MCF 10A (cell line): ENCODE results near the gene ARHGAP42. TPM values are rescaled to one million over a fixed set of nuclear protein-coding genes. Genes with fewer than 3 reads are reported as not detected.

Source experiments
- BruUV-seq: library from RNA; stranded (reverse); fragments of 400-500 nt; replicated peaks from 2 replicates; lab custom pipeline; 2021; lab: Mats Ljungman, UMichigan
- CTCF ChIA-PET: fragments of 300-600 bp; sonication (Branson Sonifier 250); formaldehyde crosslinking; extraction: SDS; loops from one replicate; lab custom pipeline; 2021; ENCODE audit warnings: antibody characterized with exemption, inconsistent platforms; lab: Yijun Ruan, JAX
- POLR2A ChIA-PET: fragments of 300-600, 350-650 bp; sonication (Branson Sonifier 250); formaldehyde crosslinking; extraction: SDS; loops from one replicate; lab custom pipeline; 2020; ENCODE audit warnings: antibody characterized with exemption, inconsistent platforms; lab: Yijun Ruan, JAX
- DNase-seq: peaks from one replicate; pipeline ENCODE4 v3.0.0-alpha.2; 2018; ENCODE audit not compliant: unreplicated experiment
- H3K27ac Mint-ChIP-seq: one replicate; pipeline ENCODE4 v1.8.0; 2022; ENCODE audit warnings: mild to moderate bottlenecking, low read depth, mixed read lengths; ENCODE audit not compliant: unreplicated experiment
- H3K27me3 Mint-ChIP-seq: one replicate; pipeline ENCODE4 v1.8.0; 2022; ENCODE audit warnings: mixed read lengths; ENCODE audit not compliant: insufficient read depth, unreplicated experiment
- H3K36me3 Mint-ChIP-seq: one replicate; pipeline ENCODE4 v1.8.0; 2022; ENCODE audit warnings: mild to moderate bottlenecking, moderate library complexity, mixed read lengths; ENCODE audit not compliant: insufficient read depth, unreplicated experiment
- H3K4me1 Mint-ChIP-seq: one replicate; pipeline ENCODE4 v1.8.0; 2022; ENCODE audit warnings: mixed read lengths; ENCODE audit not compliant: insufficient read depth, unreplicated experiment
- H3K4me3 Mint-ChIP-seq: one replicate; pipeline ENCODE4 v1.8.0; 2022; ENCODE audit warnings: mild to moderate bottlenecking, moderate library complexity, mixed read lengths; ENCODE audit not compliant: unreplicated experiment
- H3K9me3 Mint-ChIP-seq: one replicate; pipeline ENCODE4 v1.8.0; 2022; ENCODE audit warnings: mixed read lengths; ENCODE audit not compliant: unreplicated experiment
- intact Hi-C: fragments of 100-400 bp; cut with micrococcal nuclease; formaldehyde crosslinking; loops from 2 replicates; pipeline ENCODE4 v1.14.1; 2022
- total RNA-seq: library from RNA; stranded (reverse); gene quantifications from 2 replicates; pipeline ENCODE4 v1.2.3, GENCODE V29; 2022
- TF ChIP-seq, protein P1 (sequence below): fragments of 200-600 bp; IDR thresholded peaks from one replicate; pipeline ENCODE4 v1.8.0; 2022; ENCODE audit warnings: antibody characterized with exemption, mild to moderate bottlenecking; ENCODE audit not compliant: unreplicated experiment

The ARHGAP42 gene
- total RNA-seq, 1 experiment from 2014 or later = 2.5 TPM

GRCh38 chr11:100903284-100903683, 216.2 kb downstream of the ARHGAP42 start:
- Mint-ChIP-seq H3K27me3 (no peaks in the 10 kb centered on the region), H3K36me3 (no peaks in the 10 kb centered on the region), H3K4me3 (no peak overlapping the region), H3K27ac (no peak overlapping the region), H3K4me1 (no peaks in the 10 kb centered on the region), H3K9me3 (no peaks in the 10 kb centered on the region)
- BruUV-seq = no TSS peak
- DNase-seq = no peak
- TF ChIP-seq, protein P1, sequence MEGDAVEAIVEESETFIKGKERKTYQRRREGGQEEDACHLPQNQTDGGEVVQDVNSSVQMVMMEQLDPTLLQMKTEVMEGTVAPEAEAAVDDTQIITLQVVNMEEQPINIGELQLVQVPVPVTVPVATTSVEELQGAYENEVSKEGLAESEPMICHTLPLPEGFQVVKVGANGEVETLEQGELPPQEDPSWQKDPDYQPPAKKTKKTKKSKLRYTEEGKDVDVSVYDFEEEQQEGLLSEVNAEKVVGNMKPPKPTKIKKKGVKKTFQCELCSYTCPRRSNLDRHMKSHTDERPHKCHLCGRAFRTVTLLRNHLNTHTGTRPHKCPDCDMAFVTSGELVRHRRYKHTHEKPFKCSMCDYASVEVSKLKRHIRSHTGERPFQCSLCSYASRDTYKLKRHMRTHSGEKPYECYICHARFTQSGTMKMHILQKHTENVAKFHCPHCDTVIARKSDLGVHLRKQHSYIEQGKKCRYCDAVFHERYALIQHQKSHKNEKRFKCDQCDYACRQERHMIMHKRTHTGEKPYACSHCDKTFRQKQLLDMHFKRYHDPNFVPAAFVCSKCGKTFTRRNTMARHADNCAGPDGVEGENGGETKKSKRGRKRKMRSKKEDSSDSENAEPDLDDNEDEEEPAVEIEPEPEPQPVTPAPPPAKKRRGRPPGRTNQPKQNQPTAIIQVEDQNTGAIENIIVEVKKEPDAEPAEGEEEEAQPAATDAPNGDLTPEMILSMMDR = no peak
- ChIA-PET POLR2A (interaction anchor here (1.3 kb wide), 1 partner anchor 326 kb away, joined by 3 read pairs; no protein-coding TSS in a partner anchor), CTCF (interaction anchor here (0.7 to 2.1 kb wide), 4 partner anchors 9 to 1728 kb away, joined by 3 to 5 read pairs (median 3); no protein-coding TSS in a partner anchor)
- intact Hi-C loops = no loop called here

DNA sequence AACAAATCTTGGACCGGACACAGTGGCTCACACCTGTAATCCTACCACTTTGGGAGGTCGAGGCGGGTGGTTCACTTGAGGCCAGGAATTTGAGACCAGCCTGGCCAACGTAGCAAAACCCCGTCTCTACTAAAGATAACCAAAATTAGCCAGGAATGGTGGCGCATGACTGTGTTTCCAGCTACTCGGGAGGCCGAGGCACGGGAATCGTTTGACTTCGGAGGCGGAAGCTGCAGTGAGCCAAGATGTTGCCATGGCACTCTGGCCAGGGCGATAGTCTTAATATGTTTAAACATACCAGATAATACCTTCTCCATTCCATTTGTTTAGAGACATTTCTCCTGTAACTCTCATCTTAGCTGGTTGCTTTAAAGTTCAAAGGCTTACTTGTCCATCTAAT, 218.6 kb downstream of the ARHGAP42 start:
- Mint-ChIP-seq H3K9me3 (no peaks in the 10 kb centered on the region), H3K36me3 (no peaks in the 10 kb centered on the region), H3K4me3 (no peak overlapping the region), H3K27me3 (no peaks in the 10 kb centered on the region), H3K27ac (no peak overlapping the region), H3K4me1 (no peaks in the 10 kb centered on the region)
- BruUV-seq = no TSS peak
- ChIA-PET POLR2A (no interaction called here), CTCF (interaction anchor here (0.7 to 1.2 kb wide), 2 partner anchors 20 to 329 kb away, joined by 3 read pairs; no protein-coding TSS in a partner anchor)
- DNase-seq = no peak
- intact Hi-C loops = no loop called here
- TF ChIP-seq, protein P1 = no peak

- no peak for DNase-seq
- H3K27me3 Mint-ChIP-seq = no peaks in the 10 kb centered on the region
- CTCF ChIA-PET = interaction anchor here (0.6 to 1.5 kb wide), 2 partner anchors 17 to 131 kb away, joined by 4 read pairs; no protein-coding TSS in a partner anchor
Measured at GRCh38 chr11:100908746-100909145, 221.7 kb downstream of the ARHGAP42 start.

GRCh38 chr11:100910808-100911207, 223.7 kb downstream of the ARHGAP42 start:
- CTCF ChIA-PET = interaction anchor here (0.6 to 0.7 kb wide), 2 partner anchors 71 to 116 kb away, joined by 3 to 4 read pairs; no protein-coding TSS in a partner anchor
- no peak overlapping the region for H3K4me3 Mint-ChIP-seq
- TF ChIP-seq, protein P1 = no peak

More at GRCh38 chr11:100908746-100909145, 221.7 kb downstream of the ARHGAP42 start:
- no peaks in the 10 kb centered on the region for H3K4me1 Mint-ChIP-seq
- no peak overlapping the region for H3K27ac Mint-ChIP-seq
- TF ChIP-seq, protein P1 = no peak
- no TSS peak for BruUV-seq
- no peaks in the 10 kb centered on the region for H3K36me3 Mint-ChIP-seq
- POLR2A ChIA-PET = no interaction called here
- intact Hi-C loops = no loop called here
- H3K9me3 Mint-ChIP-seq = no peaks in the 10 kb centered on the region
- H3K4me3 Mint-ChIP-seq = no peak overlapping the region

More at GRCh38 chr11:100910808-100911207, 223.7 kb downstream of the ARHGAP42 start:
- intact Hi-C loops = no loop called here
- Mint-ChIP-seq H3K9me3 (no peaks in the 10 kb centered on the region), H3K4me1 (no peaks in the 10 kb centered on the region), H3K27me3 (no peaks in the 10 kb centered on the region), H3K36me3 (no peaks in the 10 kb centered on the region), H3K27ac (no peak overlapping the region)
- no peak for DNase-seq
- POLR2A ChIA-PET = no interaction called here
- no TSS peak for BruUV-seq
